Stimulated activated CD4-positive, alpha-beta T cell treated with anti-CD3 and anti-CD28 coated beads, TNF-alpha, amount 100 ng/mL, for 4 hours (primary cell): ENCODE data around the gene DGKD.

Experiments used
- DNase-seq, 3 experiments: peaks; one replicate each; pipeline ENCODE4 v3.0.0-alpha.2; 2020; ENCODE audit warnings: low read depth in 3 of 3

Gene DGKD

DNA sequence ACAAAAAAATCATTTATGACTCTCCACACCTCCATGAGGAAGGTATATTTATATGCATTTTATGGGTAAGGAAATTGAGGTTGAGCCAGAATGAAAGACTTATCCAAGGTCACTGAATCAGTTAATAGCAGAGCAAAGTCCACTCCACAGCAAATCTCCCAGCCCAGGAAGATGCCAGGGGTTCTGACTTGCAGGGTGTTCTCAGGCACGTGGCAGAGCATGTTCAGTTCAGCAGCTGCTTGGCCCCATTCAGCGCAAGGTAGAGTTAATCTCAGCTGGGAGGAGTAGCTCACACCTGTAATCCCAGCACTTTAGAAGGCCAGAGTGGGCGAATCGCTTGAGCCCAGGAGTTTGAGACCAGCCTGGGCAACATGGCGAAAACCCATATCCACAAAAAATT is 17.8 kb upstream of the DGKD start:
- no peak for DNase-seq

DNA sequence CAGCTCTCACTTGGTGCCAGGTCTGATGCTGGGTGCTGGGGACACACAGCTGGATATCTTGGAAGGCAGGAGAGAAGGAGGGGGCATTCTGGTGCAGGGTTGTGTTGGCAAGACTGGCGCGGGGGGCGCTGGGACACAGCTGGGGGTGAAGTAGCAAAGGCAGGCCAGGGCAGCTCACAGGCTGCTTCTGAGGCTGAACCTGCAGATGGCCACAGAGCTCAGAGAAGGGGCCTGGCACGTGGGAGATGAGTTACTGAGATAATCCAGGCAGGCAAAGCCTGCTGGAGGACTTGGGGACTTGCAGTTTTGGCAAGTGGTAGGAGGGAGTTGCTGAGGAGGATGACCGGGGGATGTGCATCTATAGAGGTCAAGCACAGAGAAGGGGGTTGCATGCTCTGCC is 16.2 kb upstream of the DGKD start:
- no peak for DNase-seq

DNA sequence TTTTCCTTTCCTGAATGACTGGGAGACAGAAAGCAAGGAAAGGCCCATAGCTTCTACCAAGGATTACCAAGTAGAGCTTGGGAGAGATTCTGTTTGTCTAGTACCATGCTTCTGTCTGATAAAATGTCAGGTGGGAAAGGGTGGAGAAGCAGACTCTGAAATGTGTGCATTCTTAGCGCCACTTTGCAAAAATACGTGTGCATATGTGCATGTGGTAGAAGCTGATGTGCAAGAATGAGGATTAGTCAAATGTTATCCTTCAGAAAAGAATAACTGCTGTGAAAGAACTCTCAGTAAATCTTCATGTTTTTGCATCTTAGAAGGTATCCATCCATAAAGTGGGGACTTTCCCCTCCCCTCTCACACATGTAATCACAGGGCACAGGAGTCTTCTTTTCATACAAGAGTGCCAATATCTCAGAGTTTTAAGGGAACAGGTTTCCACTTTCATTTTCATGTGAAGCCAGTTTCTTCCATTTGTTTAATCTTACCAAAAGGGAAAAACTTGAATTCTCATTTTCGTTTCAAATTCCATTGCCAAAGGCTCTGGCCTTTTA is 15.4 kb upstream of the DGKD start:
- DNase-seq, result no peak

DNA sequence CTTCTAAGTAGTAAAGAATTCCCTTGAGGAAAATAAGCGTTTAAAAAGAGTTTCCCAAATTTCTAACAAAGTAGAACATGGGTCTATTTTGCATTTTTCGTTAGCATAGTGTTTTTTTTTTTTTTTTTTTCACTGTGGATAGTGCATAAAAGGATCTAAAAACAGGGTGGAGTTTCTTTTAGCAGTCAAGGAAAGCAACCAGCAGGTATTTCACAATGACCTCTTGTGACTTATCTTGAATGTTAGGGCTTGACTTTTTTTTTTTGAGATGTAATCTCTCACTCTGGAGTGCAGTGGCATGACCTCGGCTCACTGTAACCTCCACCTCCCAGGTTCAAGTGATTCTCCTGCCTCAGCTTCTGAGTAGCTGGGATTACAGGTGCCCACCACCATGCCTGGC is 14.9 kb upstream of the DGKD start:
- DNase-seq, result no peak

DNA sequence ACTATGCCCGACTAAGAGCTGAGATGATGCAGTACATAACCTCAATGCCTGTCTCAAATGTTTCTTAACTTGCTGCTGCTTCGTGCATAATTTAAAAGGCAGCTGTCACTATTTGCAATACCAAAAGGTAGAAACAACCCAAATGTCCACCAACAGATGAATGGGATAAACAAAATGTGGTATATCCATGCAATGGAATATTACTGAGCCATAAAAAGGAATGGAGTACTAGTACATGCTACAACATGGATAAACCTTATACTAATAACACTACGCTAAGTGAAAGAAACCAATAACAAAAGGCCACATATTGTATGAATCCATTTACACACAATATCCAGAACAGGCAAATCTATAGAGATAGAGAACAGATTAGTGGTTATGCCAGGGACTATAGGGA is 13.0 kb upstream of the DGKD start:
- DNase-seq, result no peak

DNA sequence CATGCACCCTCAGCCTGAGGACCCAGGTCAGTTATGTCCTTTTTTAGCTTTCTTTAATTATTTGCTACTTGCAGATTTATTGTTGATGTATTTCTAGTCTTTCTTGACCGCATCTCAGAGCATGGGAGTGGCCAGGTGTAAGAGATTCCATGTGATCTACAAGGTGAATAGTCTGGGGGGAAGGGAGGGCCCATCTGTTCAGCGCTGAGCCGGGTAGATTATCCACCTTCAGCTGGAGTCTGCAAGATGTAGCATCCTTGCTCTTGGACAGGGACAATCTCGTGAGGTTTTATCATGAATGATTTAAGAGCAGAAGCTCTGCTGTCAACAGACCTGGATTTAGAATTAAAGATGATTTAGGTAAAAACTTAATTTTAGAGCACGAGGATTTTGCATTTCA is 12.0 kb upstream of the DGKD start:
- no peak for DNase-seq

DNA sequence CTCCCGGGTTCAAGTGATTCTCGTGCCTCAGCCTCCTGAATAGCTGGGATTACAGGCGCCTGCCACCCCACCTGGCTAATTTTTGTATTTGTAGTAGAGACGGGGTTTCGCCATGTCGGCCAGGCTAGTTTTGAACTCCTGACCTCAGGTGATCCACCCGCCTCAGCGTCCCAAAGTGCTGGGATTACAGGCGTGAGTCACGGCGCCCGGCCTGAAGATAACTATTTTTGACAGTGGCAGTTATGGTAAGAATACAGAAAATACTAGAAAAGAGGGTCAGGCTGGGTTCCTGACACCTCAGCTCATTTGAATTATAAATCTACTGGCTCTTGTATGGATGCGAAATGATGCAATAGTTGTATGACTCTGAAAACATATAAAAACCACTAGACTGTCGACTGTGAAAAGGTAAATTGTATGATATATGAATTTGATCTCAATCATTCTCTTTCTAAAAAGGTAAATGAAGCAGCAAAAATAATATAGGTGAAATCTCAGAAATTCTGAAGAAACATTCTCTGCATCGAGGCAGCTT is 11.1 kb upstream of the DGKD start:
- no peak for DNase-seq

DNA sequence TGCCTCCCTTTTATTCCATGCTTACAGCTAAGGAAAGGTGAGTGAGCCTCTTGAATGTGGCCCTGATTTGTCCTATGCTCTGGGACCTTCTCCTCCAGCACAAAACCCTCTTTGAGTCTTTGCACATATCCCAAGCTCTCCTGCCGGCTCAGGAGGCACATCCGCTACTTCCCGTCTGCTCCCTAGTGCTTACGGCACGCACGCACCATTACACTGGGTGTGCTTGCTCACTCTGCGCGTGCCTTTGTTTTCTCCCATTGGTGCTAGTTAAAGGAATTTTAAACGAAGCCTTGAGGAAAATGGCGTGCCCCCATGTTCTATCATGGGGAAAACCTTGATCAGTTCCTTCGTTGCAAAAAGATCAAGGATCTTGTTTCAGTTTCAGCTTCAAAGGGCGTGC is 7.9 kb upstream of the DGKD start:
- DNase-seq, result no peak

DNA sequence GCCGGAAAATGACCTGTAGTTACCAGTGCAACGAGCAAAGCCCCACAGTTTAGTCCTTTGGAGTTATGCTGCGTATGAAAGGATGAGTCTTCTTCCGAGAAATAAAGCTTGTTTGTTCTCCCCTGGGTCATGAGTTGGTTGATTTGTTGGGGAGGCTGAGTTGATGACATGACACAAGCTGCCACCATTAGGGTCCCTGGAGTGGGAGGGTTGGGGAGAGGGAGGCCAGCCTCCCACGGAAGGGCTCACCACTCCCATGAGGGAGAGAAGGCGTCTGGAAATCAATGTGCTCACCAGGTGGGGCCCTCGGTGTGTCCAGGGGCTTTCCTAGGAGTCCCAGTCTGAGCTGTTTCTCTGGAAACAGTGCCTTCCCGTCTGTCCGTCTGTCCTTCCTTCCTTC is 7.4 kb upstream of the DGKD start:
- no peak for DNase-seq

DNA sequence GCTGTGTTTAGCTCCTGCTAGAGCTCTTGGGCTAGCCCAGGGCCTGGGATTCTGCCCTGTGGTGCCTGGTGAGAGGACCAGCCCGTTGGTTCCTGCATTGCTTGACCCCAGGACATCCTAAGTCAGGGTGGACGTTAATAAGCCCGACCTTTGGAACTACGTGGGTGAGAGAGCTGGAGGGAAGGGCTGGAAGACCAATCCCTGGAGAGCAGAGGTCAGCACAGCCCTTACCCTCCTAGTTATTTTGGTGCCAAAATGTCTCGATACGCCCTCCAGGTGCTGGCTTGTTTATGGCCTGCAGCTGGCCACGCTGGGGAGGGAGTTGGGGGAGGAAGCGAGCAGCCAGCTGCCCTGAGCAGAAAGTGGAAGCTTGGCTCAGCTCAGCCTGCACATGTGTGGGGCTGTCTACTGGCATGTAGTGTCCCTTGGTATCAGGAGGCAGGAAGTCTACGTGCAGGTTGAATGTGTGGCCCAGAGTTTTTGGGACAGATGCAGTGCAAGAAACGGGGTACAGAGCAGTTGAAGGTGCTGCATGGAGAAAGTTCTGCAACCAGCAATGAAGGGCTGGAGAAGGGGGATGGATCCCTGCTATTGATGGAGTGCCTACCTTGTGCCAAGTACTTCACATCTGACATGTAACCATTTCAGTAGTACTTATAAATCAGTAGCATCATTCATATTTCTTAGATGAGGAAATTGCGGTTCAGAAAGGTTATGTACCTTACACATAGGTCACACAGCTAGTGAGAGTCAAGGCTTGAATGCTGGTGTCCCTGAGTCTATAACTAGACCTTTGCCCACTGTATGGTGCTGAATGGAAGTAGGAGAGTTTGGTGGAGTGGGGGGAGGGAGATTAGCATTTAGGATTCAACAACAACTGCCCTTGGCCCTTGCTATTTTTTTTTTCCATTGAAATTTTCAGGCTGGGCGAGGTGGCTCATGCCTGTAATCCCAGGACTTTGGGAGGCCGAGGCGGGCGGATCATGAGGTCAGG is 5.0 kb upstream of the DGKD start:
- no peak for DNase-seq

DNA sequence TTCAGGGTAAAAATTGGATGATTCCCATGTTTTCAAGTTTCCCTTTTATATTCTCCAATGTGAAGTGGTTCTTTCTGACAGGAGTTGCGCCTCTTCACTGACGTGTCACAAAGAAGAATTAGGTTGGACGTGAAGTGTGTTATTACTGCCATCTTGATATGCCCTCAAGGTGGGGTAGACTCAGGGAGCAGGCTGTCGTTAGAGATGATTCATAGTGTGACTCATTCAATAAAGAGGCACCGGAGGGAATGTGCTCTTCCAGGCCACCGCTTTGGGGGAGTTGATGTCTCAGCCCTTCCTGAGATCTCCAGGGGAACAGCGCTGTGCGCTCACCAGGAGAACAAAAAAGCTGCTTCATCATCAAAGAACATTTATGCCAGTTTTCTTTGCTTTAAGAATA is 3.6 kb upstream of the DGKD start:
- DNase-seq, result no peak

DNA sequence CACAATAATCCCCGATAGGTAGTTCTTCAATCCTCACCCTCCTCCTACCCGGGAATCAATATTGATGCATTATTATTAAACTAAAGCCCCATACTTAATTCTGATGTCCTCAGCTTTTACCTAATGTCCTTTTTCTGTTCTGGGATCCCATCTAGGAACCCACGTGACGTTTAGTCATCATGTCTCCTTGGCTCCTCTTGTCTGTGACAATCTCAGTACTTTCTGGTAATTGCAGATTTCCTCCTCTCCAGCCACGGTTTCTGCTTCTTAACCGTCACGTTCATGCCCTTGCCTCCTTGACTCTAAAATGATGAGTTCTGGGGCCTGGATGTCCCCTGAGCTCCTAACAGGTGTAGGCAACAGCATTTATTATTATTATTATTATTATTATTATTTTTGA is 2.9 kb upstream of the DGKD start:
- no peak for DNase-seq

DNA sequence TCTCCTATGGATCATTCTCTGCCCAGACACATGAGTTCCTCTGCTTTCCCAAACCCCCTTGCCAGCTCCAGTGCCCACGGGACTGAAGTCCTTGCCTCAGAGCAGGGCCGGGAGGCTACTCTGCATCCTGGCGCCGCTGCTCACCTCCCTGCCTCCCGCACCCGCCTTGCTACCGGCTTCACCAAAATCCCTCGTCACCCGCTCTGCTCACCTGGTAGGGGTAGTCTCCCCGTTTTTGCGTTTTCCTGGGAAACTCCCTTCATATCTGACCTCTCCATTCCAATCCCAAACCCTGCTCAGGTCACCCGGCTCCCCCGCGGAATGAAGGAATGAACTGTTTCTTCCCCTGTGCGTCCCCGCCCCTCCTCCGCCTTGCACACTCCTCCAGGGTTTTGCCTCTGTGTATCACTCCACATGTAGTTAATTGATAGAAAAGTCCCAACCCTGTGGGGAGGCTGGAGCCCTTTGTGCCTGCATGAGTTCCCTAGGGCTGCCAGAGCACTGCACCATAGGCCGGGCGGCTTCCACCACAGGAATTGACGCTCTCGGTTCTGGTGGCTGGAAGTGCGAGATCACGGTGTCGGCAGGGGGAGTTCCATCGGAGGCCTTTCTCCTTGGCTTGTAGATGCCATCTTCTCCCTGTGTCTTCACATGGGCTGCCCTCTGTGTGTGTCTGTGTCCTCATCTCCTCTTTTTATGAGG is 2.0 kb upstream of the DGKD start:
- no peak for DNase-seq

DNA sequence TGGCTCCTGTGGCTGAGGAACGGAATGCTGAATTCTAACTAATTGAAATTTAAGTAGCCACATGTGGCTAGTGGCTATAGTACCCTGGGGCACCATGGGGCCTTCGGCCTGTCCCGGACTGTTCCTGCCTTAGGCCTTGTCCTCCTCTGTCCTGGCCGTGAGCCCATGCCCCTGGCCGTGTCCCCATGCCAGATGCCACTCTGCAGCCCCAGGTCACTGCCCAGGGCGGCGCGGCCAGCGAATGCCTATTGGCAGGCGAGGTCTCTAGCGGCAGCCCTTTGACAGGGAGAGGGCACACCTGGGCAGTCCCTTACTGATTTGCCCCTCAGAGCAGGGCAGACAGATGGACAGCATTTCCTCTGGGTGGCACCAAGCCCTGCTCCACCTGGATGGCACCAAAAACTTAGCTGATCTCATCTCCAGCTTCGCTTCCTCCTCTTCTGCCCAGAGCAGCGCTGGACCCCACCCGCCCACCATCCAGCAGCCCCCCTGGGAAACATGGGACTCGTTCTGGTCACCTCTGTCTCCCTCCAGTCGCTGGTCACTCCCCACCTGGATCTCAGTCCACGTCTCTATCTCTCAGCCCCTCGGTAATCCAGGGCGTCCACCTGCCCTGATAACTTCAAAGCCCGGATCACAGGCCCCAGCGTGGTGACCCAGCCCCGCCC is 1.1 kb upstream of the DGKD start:
- no peak for DNase-seq

DNA sequence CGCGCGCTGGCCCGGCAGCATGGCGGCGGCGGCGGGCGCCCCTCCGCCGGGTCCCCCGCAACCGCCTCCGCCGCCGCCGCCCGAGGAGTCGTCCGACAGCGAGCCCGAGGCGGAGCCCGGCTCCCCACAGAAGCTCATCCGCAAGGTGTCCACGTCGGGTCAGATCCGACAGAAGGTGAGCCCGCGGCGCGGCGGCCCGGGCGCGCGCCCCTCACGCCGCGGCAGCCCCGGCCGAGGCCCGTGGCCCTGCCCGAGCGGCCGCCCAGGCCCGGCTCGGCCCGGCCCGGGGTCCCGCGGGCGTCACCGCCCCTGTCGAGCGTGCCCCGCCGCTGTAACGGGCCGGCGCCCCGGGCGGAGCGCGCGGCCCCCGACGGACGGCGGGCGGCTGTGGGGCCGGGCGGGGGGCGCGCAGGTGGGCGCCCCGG is 218 bp downstream of the DGKD start:
- DNase-seq, result no peak

DNA sequence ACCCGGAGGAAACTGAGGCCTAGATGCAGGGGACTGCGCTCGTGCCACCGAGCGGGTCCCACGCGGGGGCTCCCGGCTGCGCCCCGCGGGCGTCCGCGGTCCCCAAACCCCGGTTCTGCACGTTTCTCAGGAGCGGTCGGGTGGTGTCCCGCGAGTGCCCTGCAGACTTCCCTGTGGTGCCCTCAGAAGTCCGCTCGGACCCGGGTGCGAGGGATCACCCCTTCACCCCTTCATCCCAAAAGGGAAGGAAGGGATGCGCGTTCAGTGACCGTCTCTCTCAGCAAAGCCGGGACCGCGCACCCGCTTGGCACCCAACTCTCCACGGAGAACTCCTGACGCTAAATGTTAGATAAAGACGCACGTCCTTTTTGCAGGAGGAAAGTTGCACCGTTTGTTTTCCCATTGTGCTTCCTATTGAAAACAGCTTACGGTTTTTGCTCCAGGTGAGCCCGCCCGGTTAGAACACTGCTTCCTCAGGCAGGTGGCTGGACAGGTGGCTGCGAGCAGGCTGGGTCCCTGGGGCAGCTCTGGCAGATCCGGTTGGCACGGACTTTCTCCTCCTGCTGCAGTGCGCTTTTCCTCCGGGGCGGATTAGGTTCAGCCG is 779 bp downstream of the DGKD start:
- DNase-seq, result no peak

DNA sequence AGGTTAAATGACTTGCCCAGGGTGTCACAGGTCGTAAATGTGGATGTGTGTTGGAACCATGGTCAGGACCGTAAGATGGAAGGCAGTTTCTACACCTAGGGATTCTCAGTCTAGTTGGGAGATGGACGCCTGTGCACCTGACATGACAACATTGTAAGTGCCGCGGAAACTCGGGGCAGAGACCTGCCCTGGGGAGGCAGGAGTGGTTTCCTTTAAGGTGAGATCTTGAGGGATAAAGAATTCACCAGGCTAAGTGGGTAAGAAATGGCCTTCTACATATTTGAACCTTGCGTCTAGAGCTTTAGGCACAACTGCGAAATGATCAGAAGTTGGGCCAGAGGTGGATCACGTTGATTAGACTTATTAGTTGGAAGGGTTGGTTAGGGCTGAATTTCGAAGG is 1.6 kb downstream of the DGKD start:
- no peak for DNase-seq

DNA sequence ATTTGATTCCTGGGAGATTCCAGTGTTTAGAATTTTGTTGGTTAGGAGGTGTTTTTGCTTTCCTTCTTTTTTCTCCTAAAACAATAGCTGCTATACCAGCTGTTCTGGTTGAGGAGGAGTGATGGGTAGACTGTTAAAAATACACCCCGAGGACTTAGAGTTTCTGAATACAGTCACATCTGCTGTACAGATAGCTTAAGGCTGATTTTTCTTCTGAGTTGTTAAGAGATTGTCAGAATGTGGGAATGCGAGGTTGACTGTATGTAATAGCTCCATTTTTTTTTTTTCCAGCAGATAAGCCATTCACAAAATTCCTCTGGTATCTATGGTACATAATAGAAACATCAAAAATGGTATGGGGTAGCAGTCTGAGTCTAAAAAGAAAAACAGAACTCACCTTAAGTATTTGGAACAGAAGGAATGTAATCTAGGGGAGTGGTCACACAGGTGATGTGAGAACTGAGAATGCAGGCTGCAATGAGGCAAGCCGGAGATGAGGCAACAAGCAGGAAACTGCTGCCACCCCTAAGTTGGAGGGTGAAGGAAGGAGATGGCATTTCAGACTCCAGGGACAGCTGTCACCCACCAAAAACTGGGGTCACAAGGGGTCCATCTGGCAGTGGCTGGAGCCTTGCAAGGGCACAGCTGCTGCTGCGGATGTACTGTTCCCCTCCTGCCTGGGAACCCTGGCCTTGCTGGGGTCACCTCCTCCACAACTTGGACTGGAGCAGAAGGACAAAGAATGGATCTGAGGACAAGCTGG is 2.4 kb downstream of the DGKD start:
- no peak for DNase-seq

DNA sequence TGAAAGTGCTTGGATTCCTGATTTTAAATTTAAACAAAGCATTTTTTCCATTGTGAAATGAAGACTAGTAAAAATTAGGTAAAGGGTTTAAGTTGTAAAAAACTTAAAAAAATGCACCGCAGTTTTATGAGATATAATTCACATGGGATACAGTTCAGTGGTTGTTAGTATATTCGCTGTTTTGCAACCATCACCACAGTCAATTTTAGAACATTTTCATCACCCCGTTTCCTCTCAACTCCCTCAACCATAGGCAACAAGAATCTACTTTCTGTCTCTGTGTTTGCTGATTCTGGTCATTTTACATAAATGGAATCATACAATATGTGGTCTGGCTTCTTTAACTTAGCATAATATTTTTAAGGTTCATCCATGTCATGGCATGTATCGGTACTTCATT is 4.0 kb downstream of the DGKD start:
- DNase-seq, result no peak

DNA sequence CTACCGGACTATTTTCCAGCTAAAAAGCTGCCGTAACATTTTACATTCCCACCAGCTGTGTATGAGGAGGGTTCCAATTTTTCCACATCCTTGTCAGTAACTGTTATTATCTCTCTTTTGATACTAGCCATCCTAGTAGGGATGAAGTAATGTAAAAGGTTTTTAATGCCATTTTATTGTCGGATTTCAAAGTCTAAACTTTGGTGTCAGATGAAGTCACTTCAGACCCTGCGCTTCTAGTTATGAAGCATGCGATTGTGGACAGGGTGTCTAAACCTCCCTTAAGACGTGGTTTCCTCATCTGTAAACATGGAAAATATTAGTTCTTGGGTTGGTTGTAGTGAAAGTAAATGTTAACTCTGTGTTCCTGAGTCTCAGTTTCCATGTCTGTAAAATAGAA is 4.7 kb downstream of the DGKD start:
- no peak for DNase-seq

DNA sequence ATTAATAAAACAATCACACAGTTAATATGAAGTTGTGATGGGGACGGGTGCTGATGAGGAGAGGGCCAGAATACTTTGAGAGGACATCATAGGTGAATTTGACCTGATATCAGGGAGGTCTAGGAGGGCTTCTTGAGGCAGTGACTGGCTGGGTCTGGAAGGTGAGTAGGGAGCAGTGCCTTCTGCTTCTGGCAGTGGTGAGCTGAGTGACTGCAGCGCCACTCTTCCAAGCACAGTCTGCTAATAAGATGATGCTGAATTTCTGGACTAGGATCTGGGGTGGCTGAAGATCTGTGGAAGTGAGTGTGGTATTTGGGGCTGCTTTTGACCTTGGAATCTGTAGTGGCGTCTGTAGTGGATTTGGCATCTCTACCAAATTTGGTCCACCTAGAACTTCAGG is 5.5 kb downstream of the DGKD start:
- DNase-seq, result no peak
